ENCODE results near the gene FLT3.
"Not testable (repeated sequence)": the region's sequence is repeated elsewhere in the genome, so short reads cannot be mapped to it uniquely, and the experiment has no call there.

Gene FLT3

GRCh38 chr13:28099396-28100149, 803 bp downstream of the FLT3 start:
- DNase-seq: no peak

- no peak for DNase-seq
Measured at GRCh38 chr13:28097503-28097902, 2.9 kb downstream of the FLT3 start.

GRCh38 chr13:28094306-28094705, 6.1 kb downstream of the FLT3 start:
- DNase-seq: no peak

- DNase-seq: no peak
Measured at GRCh38 chr13:28093881-28094280, 6.5 kb downstream of the FLT3 start.

- DNase-seq: no peak
Measured at GRCh38 chr13:28092431-28092830, 7.9 kb downstream of the FLT3 start.

- no peak for DNase-seq
Measured at GRCh38 chr13:28089065-28089464, 11.3 kb downstream of the FLT3 start.

- not testable (repeated sequence) for DNase-seq
Measured at GRCh38 chr13:28077820-28078219, 22.6 kb downstream of the FLT3 start.

- DNase-seq: no peak
Measured at GRCh38 chr13:28077231-28077630, 23.1 kb downstream of the FLT3 start.

GRCh38 chr13:28071424-28071823, 29.0 kb downstream of the FLT3 start:
- DNase-seq: no peak

- DNase-seq: no peak
Measured at GRCh38 chr13:28067491-28067890, 32.9 kb downstream of the FLT3 start.

- DNase-seq: peak; percentile 60
Measured at GRCh38 chr13:28058866-28059613, 41.3 kb downstream of the FLT3 start.

- DNase-seq: no peak
Measured at GRCh38 chr13:28056970-28057712, 43.2 kb downstream of the FLT3 start.

GRCh38 chr13:28056426-28056825, 44.0 kb downstream of the FLT3 start:
- no peak for DNase-seq

GRCh38 chr13:28055357-28055756, 45.0 kb downstream of the FLT3 start:
- DNase-seq: no peak

GRCh38 chr13:28052945-28053344, 47.4 kb downstream of the FLT3 start:
- DNase-seq: no peak

GRCh38 chr13:28049880-28050875, 50.2 kb downstream of the FLT3 start:
- no peak for DNase-seq

- DNase-seq: no peak
Measured at GRCh38 chr13:28049215-28049614, 51.2 kb downstream of the FLT3 start.

- DNase-seq: no peak
Measured at GRCh38 chr13:28048768-28049167, 51.6 kb downstream of the FLT3 start.

- DNase-seq: no peak
Measured at GRCh38 chr13:28047757-28048388, 52.5 kb downstream of the FLT3 start.

GRCh38 chr13:28046981-28047380, 53.4 kb downstream of the FLT3 start:
- DNase-seq: no peak

- DNase-seq: no peak
Measured at GRCh38 chr13:28045861-28046260, 54.5 kb downstream of the FLT3 start.

- DNase-seq: no peak
Measured at GRCh38 chr13:28044608-28045007, 55.8 kb downstream of the FLT3 start.
